Panc1 (cell line): ENCODE results near the gene TBCE.

Source experiments
- POLR2AphosphoS5 ChIP-seq: IDR thresholded peaks from 2 replicates; pipeline ENCODE4 v1.6.1; 2012; ENCODE audit warnings: mild to moderate bottlenecking, low read depth, low read length, moderate library complexity
- SIN3A ChIP-seq: IDR thresholded peaks from 2 replicates; pipeline ENCODE4 v1.6.1; 2012; ENCODE audit warnings: low read depth, mild to moderate bottlenecking, low read length, moderate library complexity, borderline replicate concordance; ENCODE audit not compliant: insufficient read depth
- TCF7L2 ChIP-seq: IDR thresholded peaks from 2 replicates; pipeline ENCODE4 v1.6.1; 2011; ENCODE audit warnings: mild to moderate bottlenecking, low read depth, low read length, inconsistent platforms
- TF ChIP-seq, protein P1 (sequence below): fragments of 450-650 bp; IDR thresholded peaks from 2 replicates; pipeline ENCODE4 v1.5.1; 2017; ENCODE audit warnings: mild to moderate bottlenecking
- TF ChIP-seq, protein P2 (sequence below), 2 experiments: IDR thresholded peaks; 2 replicates each; pipeline ENCODE4 v1.6.1; 2011 to 2012; ENCODE audit warnings: low read depth in 2 of 2, control low read depth in 1 of 2, low read length in 1 of 2, mild to moderate bottlenecking in 1 of 2, moderate library complexity in 1 of 2; ENCODE audit not compliant: insufficient read depth in 1 of 2

DNA sequence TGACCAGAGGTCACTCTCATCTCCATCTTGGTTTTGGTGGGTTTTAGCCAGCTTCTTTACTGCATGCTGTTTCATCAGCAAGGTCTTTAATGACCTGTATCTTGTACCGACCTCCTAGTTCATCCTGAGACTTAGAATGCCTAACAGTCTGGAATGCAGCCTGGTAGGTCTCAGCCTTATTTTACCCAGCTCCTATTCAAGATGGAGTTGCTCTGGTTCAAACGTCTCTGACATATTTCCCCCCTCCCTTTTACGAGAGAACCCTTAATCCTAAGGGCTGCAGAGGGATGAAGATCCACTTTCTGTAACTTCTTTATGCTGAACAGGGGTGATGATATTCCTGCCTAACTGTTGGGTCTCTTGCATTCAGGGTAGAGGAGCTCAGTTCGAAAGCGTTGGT is 43.2 kb downstream of the TBCE start:
- TF ChIP-seq, protein P1, sequence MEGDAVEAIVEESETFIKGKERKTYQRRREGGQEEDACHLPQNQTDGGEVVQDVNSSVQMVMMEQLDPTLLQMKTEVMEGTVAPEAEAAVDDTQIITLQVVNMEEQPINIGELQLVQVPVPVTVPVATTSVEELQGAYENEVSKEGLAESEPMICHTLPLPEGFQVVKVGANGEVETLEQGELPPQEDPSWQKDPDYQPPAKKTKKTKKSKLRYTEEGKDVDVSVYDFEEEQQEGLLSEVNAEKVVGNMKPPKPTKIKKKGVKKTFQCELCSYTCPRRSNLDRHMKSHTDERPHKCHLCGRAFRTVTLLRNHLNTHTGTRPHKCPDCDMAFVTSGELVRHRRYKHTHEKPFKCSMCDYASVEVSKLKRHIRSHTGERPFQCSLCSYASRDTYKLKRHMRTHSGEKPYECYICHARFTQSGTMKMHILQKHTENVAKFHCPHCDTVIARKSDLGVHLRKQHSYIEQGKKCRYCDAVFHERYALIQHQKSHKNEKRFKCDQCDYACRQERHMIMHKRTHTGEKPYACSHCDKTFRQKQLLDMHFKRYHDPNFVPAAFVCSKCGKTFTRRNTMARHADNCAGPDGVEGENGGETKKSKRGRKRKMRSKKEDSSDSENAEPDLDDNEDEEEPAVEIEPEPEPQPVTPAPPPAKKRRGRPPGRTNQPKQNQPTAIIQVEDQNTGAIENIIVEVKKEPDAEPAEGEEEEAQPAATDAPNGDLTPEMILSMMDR: no peak
- TF ChIP-seq POLR2AphosphoS5 (no peak), SIN3A (no peak), TCF7L2 (no peak)
- TF ChIP-seq, protein P2, sequence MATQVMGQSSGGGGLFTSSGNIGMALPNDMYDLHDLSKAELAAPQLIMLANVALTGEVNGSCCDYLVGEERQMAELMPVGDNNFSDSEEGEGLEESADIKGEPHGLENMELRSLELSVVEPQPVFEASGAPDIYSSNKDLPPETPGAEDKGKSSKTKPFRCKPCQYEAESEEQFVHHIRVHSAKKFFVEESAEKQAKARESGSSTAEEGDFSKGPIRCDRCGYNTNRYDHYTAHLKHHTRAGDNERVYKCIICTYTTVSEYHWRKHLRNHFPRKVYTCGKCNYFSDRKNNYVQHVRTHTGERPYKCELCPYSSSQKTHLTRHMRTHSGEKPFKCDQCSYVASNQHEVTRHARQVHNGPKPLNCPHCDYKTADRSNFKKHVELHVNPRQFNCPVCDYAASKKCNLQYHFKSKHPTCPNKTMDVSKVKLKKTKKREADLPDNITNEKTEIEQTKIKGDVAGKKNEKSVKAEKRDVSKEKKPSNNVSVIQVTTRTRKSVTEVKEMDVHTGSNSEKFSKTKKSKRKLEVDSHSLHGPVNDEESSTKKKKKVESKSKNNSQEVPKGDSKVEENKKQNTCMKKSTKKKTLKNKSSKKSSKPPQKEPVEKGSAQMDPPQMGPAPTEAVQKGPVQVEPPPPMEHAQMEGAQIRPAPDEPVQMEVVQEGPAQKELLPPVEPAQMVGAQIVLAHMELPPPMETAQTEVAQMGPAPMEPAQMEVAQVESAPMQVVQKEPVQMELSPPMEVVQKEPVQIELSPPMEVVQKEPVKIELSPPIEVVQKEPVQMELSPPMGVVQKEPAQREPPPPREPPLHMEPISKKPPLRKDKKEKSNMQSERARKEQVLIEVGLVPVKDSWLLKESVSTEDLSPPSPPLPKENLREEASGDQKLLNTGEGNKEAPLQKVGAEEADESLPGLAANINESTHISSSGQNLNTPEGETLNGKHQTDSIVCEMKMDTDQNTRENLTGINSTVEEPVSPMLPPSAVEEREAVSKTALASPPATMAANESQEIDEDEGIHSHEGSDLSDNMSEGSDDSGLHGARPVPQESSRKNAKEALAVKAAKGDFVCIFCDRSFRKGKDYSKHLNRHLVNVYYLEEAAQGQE (IDR thresholded peaks at IDR 0.05; ENCODE audit: insufficient read depth in 1 of 2, low read depth in 2 of 2, low read length in 1 of 2): no peak
